HG03460 (cell line): Measurements from ENCODE around the gene GAL3ST1.

Experiments
- ATAC-seq: cut with Tn5 transposase; IDR thresholded peaks from one replicate; pipeline ENCODE4 v1.9.1; 2021; ENCODE audit not compliant: unreplicated experiment

Gene GAL3ST1

GRCh38 chr22:30537083-30537731 is 37.3 kb downstream of the GAL3ST1 start:
- no peak for ATAC-seq

- ATAC-seq = no peak
These were observed 39.3 kb downstream of the GAL3ST1 start for GRCh38 chr22:30535182-30535581.

GRCh38 chr22:30531651-30532608 is 42.5 kb downstream of the GAL3ST1 start:
- no peak for ATAC-seq

DNA sequence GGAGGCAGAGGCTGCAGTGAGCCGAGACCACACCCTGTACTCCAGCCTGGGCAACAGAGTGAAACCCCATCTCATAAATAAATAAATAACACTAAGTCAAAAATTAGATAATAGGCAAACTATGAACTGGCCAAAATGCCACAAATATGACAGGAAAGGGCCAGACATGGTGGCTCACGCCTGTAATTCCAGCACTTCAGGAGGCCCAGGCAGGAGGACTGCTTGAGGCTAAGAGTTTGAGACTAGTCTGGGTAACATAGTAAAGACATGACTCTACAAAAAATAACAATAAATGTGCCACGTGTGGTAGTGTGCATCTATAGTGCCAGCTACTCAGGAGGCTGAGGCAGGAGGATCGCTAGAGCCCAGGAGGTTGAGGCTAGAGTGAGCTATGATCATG is 47.8 kb downstream of the GAL3ST1 start:
- no peak for ATAC-seq

- no peak for ATAC-seq
These were observed 50.6 kb downstream of the GAL3ST1 start for GRCh38 chr22:30523646-30524489.

DNA sequence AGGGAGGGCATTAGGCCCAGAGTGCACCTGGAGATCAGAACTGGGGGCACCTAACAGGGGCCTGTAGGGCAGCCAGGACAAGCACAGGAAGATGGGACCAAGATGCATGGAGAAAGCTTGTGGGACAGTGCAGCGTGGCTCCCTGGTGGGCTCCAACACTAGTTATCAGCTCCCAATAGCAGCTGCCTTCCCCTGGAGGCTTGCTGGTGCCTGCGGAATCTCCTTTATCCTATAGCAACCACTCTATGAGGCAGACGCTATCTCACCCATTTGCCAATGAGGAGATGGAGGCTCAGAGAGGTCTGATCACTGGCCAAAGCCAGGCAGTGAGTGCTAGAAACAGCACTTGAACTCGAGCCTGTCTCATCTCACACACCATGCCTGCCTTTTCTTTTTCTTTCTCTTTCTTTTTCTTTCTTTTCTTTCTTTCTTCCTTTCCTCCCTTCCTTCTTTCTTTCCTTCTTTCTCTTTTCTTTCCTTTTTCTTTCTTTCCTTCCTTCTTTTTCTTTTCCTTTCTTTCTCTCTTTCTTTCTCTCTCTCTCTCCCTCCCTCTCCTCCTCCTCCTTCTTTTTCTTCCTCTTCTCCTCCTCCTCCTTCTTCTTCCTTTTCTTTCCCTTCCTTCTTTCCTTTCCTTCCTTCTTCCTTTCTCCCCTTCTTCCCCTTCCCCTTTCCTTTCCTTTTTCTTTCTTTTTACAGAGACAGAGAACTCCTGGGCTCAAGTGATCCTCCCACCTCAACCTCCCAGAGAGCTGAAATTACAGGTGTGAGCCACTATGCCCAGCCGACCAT is 52.9 kb downstream of the GAL3ST1 start:
- no peak for ATAC-seq

DNA sequence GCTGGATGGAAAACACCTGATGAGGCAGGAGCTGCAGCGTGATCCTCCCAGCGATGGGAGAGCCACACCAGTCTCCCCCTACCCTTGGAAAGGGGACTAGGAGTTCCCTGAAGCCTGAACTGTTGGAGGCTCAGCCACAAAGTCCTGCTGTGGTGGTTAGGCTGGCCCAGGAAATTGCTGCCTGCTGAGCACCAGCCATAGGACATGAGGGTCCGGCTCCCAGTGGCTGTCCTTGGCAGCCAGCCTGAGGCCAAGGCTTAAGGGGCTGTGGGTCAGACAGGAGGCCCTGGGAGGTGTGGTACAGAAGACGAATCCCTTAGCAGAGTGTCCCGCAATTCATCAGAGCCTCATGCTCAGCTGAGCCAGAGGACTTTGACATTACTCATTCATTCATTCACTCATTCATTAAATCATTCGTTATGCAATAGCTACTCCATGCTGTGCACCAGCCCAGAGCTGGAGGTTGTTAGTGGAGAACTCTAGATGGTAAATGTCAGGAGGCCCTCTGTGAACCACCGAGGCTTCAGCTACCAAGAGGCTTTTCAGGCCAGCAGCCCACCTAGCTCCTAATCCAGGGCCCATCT is 54.5 kb downstream of the GAL3ST1 start:
- ATAC-seq = no peak

GRCh38 chr22:30516731-30517130 is 57.7 kb downstream of the GAL3ST1 start:
- ATAC-seq = no peak

GRCh38 chr22:30516273-30516672 is 58.2 kb downstream of the GAL3ST1 start:
- ATAC-seq = no peak

GRCh38 chr22:30514252-30514651 is 60.2 kb downstream of the GAL3ST1 start:
- ATAC-seq = no peak

DNA sequence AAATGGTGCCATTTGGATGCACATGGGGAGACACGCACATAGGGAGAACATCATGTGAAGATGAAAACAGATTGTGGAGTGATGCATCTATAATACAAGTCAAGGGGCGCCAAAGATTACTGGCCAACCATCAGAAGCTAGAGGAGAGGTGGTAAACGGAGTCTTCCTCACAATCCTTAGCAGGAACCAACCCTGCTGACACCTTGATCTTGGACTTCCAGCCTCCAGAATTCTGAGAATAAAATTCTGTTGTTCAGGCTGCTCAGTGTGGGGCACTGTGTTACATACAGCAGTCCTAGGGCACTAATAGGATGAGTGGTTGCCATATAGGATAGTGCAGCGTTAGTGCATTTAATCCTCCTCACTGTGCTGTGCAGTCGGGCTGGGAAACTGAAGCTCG is 61.0 kb downstream of the GAL3ST1 start:
- ATAC-seq = no peak

DNA sequence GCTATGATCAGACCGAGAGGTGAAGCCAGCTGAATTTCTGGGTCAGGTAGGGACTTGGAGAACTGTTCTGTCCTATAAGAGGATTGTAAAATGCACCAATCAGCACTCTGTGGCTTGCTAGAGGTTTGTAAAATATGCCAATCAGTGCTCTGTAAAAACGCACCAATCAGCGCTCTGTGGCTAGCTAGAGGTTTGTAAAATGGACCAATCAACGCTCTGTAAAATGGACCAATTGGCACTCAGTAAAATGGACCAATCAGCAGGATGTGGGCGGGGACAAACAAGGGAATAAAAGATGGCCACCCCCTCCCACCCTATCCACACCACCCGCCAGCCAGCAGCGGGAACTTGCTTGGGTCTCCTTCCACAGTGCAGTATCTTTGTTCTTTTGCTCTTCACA is 62.6 kb downstream of the GAL3ST1 start:
- no peak for ATAC-seq

GRCh38 chr22:30511109-30511508 is 63.4 kb downstream of the GAL3ST1 start:
- ATAC-seq = no peak

GRCh38 chr22:30508216-30508615 is 66.2 kb downstream of the GAL3ST1 start:
- ATAC-seq = no peak

GRCh38 chr22:30507670-30508069 is 66.8 kb downstream of the GAL3ST1 start:
- no peak for ATAC-seq

DNA sequence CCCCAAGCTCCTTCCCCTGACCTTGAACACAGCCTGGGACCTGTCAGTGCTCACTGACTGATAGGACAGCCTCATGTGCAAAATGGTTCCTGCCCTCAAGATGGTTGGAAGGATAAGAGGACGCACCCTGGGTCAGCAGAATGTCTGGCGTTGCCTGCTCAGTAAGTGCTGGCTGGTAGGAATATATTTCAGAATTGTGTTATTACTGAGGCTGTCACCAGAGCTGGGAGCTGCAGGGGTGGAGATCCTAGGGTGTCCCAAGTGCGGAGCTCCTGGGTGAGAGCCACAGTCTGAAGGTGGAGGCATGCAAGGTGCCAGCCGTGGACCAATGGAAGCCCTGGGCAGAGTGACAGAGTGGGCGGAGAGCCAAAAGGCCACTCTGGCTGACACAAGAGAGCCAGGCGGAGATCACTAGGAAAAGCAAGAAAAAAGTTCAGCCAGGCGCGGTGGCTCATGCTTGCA is 67.9 kb downstream of the GAL3ST1 start:
- ATAC-seq = no peak
